Measurements from ENCODE around the gene BRINP3. TPM values are rescaled to one million over a fixed set of nuclear protein-coding genes. Genes with fewer than 3 reads are reported as not detected.

Gene BRINP3
- total RNA-seq, 1 experiment from 2014 or later, result 0.28 TPM

DNA sequence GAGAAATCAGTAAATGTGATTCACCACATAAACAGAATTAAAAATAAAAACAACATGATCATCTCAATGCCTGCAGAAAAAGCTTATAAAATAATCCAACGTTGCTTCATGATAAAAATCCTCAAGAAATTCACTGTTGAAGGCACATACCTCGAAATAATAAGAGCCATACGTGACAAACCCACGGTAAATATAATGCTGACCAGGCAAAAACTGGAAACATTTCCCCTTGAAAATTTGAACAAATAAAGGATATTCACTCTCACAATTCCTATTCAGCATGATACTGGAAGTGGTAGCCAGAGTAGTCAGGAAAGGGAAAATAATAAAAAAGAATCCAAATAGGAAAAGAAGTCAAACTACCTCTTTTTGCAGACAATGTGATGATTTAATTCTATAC, 148.8 kb downstream of the BRINP3 start (continued):
- TF ChIP-seq, protein P1, sequence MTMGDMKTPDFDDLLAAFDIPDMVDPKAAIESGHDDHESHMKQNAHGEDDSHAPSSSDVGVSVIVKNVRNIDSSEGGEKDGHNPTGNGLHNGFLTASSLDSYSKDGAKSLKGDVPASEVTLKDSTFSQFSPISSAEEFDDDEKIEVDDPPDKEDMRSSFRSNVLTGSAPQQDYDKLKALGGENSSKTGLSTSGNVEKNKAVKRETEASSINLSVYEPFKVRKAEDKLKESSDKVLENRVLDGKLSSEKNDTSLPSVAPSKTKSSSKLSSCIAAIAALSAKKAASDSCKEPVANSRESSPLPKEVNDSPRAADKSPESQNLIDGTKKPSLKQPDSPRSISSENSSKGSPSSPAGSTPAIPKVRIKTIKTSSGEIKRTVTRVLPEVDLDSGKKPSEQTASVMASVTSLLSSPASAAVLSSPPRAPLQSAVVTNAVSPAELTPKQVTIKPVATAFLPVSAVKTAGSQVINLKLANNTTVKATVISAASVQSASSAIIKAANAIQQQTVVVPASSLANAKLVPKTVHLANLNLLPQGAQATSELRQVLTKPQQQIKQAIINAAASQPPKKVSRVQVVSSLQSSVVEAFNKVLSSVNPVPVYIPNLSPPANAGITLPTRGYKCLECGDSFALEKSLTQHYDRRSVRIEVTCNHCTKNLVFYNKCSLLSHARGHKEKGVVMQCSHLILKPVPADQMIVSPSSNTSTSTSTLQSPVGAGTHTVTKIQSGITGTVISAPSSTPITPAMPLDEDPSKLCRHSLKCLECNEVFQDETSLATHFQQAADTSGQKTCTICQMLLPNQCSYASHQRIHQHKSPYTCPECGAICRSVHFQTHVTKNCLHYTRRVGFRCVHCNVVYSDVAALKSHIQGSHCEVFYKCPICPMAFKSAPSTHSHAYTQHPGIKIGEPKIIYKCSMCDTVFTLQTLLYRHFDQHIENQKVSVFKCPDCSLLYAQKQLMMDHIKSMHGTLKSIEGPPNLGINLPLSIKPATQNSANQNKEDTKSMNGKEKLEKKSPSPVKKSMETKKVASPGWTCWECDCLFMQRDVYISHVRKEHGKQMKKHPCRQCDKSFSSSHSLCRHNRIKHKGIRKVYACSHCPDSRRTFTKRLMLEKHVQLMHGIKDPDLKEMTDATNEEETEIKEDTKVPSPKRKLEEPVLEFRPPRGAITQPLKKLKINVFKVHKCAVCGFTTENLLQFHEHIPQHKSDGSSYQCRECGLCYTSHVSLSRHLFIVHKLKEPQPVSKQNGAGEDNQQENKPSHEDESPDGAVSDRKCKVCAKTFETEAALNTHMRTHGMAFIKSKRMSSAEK (CRISPR knock-in tag; IDR thresholded peaks at IDR 0.05; ENCODE audit: borderline replicate concordance), result no peak
- no peak for TF ChIP-seq PRRX2 (CRISPR knock-in tag; IDR thresholded peaks at IDR 0.05)
- TF ChIP-seq, protein P2, sequence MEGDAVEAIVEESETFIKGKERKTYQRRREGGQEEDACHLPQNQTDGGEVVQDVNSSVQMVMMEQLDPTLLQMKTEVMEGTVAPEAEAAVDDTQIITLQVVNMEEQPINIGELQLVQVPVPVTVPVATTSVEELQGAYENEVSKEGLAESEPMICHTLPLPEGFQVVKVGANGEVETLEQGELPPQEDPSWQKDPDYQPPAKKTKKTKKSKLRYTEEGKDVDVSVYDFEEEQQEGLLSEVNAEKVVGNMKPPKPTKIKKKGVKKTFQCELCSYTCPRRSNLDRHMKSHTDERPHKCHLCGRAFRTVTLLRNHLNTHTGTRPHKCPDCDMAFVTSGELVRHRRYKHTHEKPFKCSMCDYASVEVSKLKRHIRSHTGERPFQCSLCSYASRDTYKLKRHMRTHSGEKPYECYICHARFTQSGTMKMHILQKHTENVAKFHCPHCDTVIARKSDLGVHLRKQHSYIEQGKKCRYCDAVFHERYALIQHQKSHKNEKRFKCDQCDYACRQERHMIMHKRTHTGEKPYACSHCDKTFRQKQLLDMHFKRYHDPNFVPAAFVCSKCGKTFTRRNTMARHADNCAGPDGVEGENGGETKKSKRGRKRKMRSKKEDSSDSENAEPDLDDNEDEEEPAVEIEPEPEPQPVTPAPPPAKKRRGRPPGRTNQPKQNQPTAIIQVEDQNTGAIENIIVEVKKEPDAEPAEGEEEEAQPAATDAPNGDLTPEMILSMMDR (IDR thresholded peaks at IDR 0.05), result no peak
- TF ChIP-seq, protein P3, sequence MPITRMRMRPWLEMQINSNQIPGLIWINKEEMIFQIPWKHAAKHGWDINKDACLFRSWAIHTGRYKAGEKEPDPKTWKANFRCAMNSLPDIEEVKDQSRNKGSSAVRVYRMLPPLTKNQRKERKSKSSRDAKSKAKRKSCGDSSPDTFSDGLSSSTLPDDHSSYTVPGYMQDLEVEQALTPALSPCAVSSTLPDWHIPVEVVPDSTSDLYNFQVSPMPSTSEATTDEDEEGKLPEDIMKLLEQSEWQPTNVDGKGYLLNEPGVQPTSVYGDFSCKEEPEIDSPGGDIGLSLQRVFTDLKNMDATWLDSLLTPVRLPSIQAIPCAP (CRISPR knock-in tag; IDR thresholded peaks at IDR 0.05), result no peak

DNA sequence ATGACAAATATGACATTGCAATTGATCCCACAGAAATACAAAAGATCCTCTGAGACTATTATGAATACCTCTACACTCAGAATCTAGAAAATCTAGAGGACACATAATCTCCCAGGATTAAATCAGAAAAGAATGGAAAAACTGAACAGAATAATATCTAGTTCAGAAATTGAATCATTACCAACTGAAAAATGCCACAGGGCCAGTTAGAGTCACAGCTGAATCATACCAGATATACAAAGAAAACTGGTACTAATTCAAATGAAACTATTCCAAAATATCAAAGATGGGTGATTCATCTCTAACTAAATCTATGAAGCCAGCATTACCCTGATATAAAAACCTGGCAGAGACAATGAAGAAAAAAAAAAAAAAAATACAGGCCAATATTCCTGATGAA, 149.3 kb downstream of the BRINP3 start:
- Mint-ChIP-seq H3K27ac (no peak overlapping the region), H3K36me3 (no peaks in the 10 kb centered on the region), H3K4me3 (no peak overlapping the region), H3K27me3 (ENCODE audit: low read depth) (no peaks in the 10 kb centered on the region), H3K4me1 (no peaks in the 10 kb centered on the region), H3K9me3 (no peaks in the 10 kb centered on the region)
- DNase-seq (ENCODE audit: low spot score) (no peak), ATAC-seq (no peak)
- CTCF ChIA-PET, result no interaction called here
- POLR2A ChIA-PET, result no interaction called here
- TF ChIP-seq ELF4 (CRISPR knock-in tag; IDR thresholded peaks at IDR 0.05; ENCODE audit: low read depth) (no peak), KAT7 (CRISPR knock-in tag; IDR thresholded peaks at IDR 0.05; ENCODE audit: borderline replicate concordance) (no peak), RELA (CRISPR knock-in tag; IDR thresholded peaks at IDR 0.05; ENCODE audit: borderline replicate concordance) (no peak), ZNF423 (CRISPR knock-in tag; IDR thresholded peaks at IDR 0.05) (no peak), CREB1 (CRISPR knock-in tag; IDR thresholded peaks at IDR 0.05) (no peak), SMAD3 (CRISPR knock-in tag; IDR thresholded peaks at IDR 0.05; ENCODE audit: borderline replicate concordance) (no peak), SOX15 (CRISPR knock-in tag; IDR thresholded peaks at IDR 0.05) (no peak), ZNF232 (CRISPR knock-in tag; IDR thresholded peaks at IDR 0.05) (no peak), TP53 (CRISPR knock-in tag; IDR thresholded peaks at IDR 0.05) (no peak), ATF1 (CRISPR knock-in tag; IDR thresholded peaks at IDR 0.05) (no peak)
- TF ChIP-seq, protein P4, sequence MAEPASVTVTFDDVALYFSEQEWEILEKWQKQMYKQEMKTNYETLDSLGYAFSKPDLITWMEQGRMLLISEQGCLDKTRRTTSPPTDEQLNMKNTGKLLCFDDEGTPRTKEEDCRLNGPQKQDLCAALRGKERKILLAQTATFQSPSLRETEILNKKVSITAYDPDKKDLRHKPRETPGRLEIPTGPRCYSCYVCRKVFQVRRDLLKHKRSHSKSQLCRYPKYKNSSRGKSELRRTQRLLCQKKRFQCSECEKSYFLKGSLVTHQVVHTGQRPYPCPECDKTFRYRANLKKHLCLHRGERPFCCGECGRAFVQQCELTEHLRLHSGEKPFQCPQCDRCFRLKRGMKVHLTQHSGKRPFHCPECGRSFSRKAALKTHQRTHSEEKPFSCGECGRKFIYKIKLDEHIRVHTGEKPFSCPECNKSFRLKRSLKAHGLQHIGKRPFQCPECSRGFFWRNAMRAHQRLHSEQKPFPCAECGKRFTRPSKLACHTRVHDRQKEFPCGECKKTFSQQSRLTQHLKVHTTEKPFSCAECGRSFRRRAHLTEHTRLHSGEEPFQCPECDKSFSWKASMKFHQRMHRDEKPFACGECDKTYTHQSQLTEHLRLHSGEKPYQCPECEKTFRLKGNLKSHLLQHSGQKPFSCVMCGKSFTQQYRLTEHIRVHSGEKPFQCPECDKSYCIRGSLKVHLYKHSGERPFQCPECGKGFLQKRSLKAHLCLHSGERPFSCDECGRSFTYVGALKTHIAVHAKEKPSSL (CRISPR knock-in tag; conservative IDR thresholded peaks at IDR 0.05), result no peak
- TF ChIP-seq, protein P5, sequence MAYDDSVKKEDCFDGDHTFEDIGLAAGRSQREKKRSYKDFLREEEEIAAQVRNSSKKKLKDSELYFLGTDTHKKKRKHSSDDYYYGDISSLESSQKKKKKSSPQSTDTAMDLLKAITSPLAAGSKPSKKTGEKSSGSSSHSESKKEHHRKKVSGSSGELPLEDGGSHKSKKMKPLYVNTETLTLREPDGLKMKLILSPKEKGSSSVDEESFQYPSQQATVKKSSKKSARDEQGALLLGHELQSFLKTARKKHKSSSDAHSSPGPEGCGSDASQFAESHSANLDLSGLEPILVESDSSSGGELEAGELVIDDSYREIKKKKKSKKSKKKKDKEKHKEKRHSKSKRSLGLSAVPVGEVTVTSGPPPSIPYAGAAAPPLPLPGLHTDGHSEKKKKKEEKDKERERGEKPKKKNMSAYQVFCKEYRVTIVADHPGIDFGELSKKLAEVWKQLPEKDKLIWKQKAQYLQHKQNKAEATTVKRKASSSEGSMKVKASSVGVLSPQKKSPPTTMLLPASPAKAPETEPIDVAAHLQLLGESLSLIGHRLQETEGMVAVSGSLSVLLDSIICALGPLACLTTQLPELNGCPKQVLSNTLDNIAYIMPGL (CRISPR knock-in tag; IDR thresholded peaks at IDR 0.05), result no peak
- TF ChIP-seq, protein P6, sequence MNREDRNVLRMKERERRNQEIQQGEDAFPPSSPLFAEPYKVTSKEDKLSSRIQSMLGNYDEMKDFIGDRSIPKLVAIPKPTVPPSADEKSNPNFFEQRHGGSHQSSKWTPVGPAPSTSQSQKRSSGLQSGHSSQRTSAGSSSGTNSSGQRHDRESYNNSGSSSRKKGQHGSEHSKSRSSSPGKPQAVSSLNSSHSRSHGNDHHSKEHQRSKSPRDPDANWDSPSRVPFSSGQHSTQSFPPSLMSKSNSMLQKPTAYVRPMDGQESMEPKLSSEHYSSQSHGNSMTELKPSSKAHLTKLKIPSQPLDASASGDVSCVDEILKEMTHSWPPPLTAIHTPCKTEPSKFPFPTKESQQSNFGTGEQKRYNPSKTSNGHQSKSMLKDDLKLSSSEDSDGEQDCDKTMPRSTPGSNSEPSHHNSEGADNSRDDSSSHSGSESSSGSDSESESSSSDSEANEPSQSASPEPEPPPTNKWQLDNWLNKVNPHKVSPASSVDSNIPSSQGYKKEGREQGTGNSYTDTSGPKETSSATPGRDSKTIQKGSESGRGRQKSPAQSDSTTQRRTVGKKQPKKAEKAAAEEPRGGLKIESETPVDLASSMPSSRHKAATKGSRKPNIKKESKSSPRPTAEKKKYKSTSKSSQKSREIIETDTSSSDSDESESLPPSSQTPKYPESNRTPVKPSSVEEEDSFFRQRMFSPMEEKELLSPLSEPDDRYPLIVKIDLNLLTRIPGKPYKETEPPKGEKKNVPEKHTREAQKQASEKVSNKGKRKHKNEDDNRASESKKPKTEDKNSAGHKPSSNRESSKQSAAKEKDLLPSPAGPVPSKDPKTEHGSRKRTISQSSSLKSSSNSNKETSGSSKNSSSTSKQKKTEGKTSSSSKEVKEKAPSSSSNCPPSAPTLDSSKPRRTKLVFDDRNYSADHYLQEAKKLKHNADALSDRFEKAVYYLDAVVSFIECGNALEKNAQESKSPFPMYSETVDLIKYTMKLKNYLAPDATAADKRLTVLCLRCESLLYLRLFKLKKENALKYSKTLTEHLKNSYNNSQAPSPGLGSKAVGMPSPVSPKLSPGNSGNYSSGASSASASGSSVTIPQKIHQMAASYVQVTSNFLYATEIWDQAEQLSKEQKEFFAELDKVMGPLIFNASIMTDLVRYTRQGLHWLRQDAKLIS (CRISPR knock-in tag; IDR thresholded peaks at IDR 0.05; ENCODE audit: borderline replicate concordance), result no peak

Data from WTC11 (cell line).